Urinary bladder (tissue), 4 donors: ENCODE measurements around the gene OR2T2. TPM values are rescaled to one million over a fixed set of nuclear protein-coding genes. Genes with fewer than 3 reads are reported as not detected.
"Not testable (repeated sequence)": the region's sequence is repeated elsewhere in the genome, so short reads cannot be mapped to it uniquely, and the experiment has no call there.

Source experiments
- DNase-seq: peaks from one replicate; pipeline ENCODE4 v3.0.0-alpha.2; 2015; ENCODE audit errors: extremely low spot score
- H3K27ac ChIP-seq: one replicate; pipeline ENCODE4 v1.5.1; 2013; ENCODE audit warnings: low read depth, mild to moderate bottlenecking, moderate library complexity
- H3K36me3 ChIP-seq: one replicate; pipeline ENCODE4 v1.6.1; 2013; ENCODE audit warnings: mild to moderate bottlenecking, moderate library complexity; ENCODE audit not compliant: insufficient read depth
- H3K4me1 ChIP-seq: one replicate; pipeline ENCODE4 v1.6.1; 2013; ENCODE audit warnings: mild to moderate bottlenecking, moderate library complexity; ENCODE audit not compliant: insufficient read depth
- H3K4me3 ChIP-seq: one replicate; pipeline ENCODE4 v1.5.1; 2013; ENCODE audit warnings: low read depth, low read length
- WGBS: extraction: QIAGEN DNeasy Blood & Tissue Kit; methylation state at CpG from one replicate; pipeline ENCODE4 v1.1.7; 2013; 5-methylcytosine and 5-hydroxymethylcytosine counted together
- polyA plus RNA-seq: library from polyadenylated mRNA; stranded (reverse); fragments of 200-250 nt; gene quantifications from one replicate; pipeline ENCODE4 v1.2.3, GENCODE V29; 2013
- total RNA-seq: library from RNA; depleted of rRNA; stranded (reverse); fragments of >200 nt; gene quantifications from one replicate; pipeline ENCODE4 v1.2.3, GENCODE V29; 2014
- donor health status: healthy with polysubstance abuse.
- donor health status: healthy.

The OR2T2 gene
- total RNA-seq (not detected), polyA plus RNA-seq (not detected)

GRCh38 chr1:248445399-248445798, at the start of gene OR2T2:
Gene OR2T2, plus strand, starts transcription at chr1:248445637. Its CDS starts 7,161 bp downstream, at chr1:248452798.
- not testable (repeated sequence) for DNase-seq, H3K4me3 ChIP-seq, H3K27ac ChIP-seq, H3K4me1 ChIP-seq, H3K36me3 ChIP-seq
- WGBS, result no CpG with 5 or more reads among the region's 2 CpGs

- 68% methylated on average over 3 of the region's 3 CpGs for WGBS
- no peak within 1 kb of the TSS for H3K4me3 ChIP-seq
- DNase-seq, result no peak
- H3K27ac ChIP-seq, result no peak within 1 kb of the TSS
- no peaks in the 10 kb centered on the region for H3K36me3 ChIP-seq
- no peaks in the 10 kb centered on the region for H3K4me1 ChIP-seq
Observed at GRCh38 chr1:248402748-248403147, 42.7 kb upstream of the OR2T2 start, which contains the start of gene OR2T1. Gene OR2T1, plus strand, starts transcription at chr1:248403048. Its CDS starts 3,100 bp downstream, at chr1:248406148.

GRCh38 chr1:248404024-248404423, 41.4 kb upstream of the OR2T2 start:
- Histone ChIP-seq H3K4me1 (no peaks in the 10 kb centered on the region), H3K36me3 (no peaks in the 10 kb centered on the region), H3K4me3 (no peak overlapping the region), H3K27ac (no peak overlapping the region)
- 89% methylated on average over 6 of the region's 6 CpGs for WGBS
- DNase-seq, result no peak

GRCh38 chr1:248406721-248407692, 38.4 kb upstream of the OR2T2 start:
- no peak for DNase-seq
- Histone ChIP-seq H3K36me3 (no peaks in the 10 kb centered on the region), H3K27ac (no peak overlapping the region), H3K4me3 (no peak overlapping the region), H3K4me1 (no peaks in the 10 kb centered on the region)
- WGBS, result 67% methylated on average over 8 of the region's 8 CpGs

GRCh38 chr1:248416226-248416625, 29.2 kb upstream of the OR2T2 start:
- no peak for DNase-seq
- Histone ChIP-seq H3K36me3 (no peaks in the 10 kb centered on the region), H3K4me1 (no peaks in the 10 kb centered on the region), H3K27ac (no peak overlapping the region), H3K4me3 (no peak overlapping the region)
- WGBS, result 50% methylated on average over 3 of the region's 3 CpGs

GRCh38 chr1:248417854-248418253, 27.6 kb upstream of the OR2T2 start:
- Histone ChIP-seq H3K4me1 (no peaks in the 10 kb centered on the region), H3K27ac (no peak overlapping the region), H3K4me3 (no peak overlapping the region), H3K36me3 (no peaks in the 10 kb centered on the region)
- 76% methylated on average over 2 of the region's 2 CpGs for WGBS
- DNase-seq, result no peak

GRCh38 chr1:248421384-248421783, 24.1 kb upstream of the OR2T2 start:
- Histone ChIP-seq H3K27ac (no peak overlapping the region), H3K4me3 (no peak overlapping the region), H3K4me1 (no peaks in the 10 kb centered on the region), H3K36me3 (no peaks in the 10 kb centered on the region)
- no peak for DNase-seq
- 22% methylated on average over 1 of the region's 1 CpG for WGBS

- H3K4me3 ChIP-seq, DNase-seq, H3K36me3 ChIP-seq, H3K4me1 ChIP-seq, H3K27ac ChIP-seq: not testable (repeated sequence)
- WGBS, result 39% methylated on average over 3 of the region's 3 CpGs
Observed at GRCh38 chr1:248427526-248428191, 17.8 kb upstream of the OR2T2 start.

GRCh38 chr1:248428192-248428533, 17.3 kb upstream of the OR2T2 start:
- H3K4me3 ChIP-seq, DNase-seq, H3K4me1 ChIP-seq, H3K27ac ChIP-seq, H3K36me3 ChIP-seq: not testable (repeated sequence)
- WGBS, result 83% methylated on average over 3 of the region's 3 CpGs

- H3K27ac ChIP-seq, DNase-seq, H3K4me1 ChIP-seq, H3K4me3 ChIP-seq, H3K36me3 ChIP-seq: not testable (repeated sequence)
- WGBS, result 63% methylated on average over 11 of the region's 11 CpGs
Observed at GRCh38 chr1:248431683-248432082, 13.8 kb upstream of the OR2T2 start.

GRCh38 chr1:248432201-248432600, 13.2 kb upstream of the OR2T2 start:
- DNase-seq, H3K27ac ChIP-seq, H3K4me1 ChIP-seq, H3K4me3 ChIP-seq, H3K36me3 ChIP-seq: not testable (repeated sequence)
- 61% methylated on average over 4 of the region's 4 CpGs for WGBS

- 95% methylated on average over 29 of the region's 38 CpGs for WGBS
- not testable (repeated sequence) for DNase-seq, H3K4me3 ChIP-seq, H3K36me3 ChIP-seq, H3K4me1 ChIP-seq, H3K27ac ChIP-seq
Observed at GRCh38 chr1:248433811-248434415, 11.5 kb upstream of the OR2T2 start.

GRCh38 chr1:248434913-248435312, 10.5 kb upstream of the OR2T2 start:
- DNase-seq, H3K36me3 ChIP-seq, H3K4me3 ChIP-seq, H3K27ac ChIP-seq, H3K4me1 ChIP-seq: not testable (repeated sequence)
- 97% methylated on average over 4 of the region's 6 CpGs for WGBS
